ENCODE data around the gene PAK1IP1. TPM values are rescaled to one million over a fixed set of nuclear protein-coding genes. Genes with fewer than 3 reads are reported as not detected.
"Not testable (repeated sequence)": the region's sequence is repeated elsewhere in the genome, so short reads cannot be mapped to it uniquely, and the experiment has no call there.

The PAK1IP1 gene
- total RNA-seq, 1 experiment from 2014 or later = 142 TPM

DNA sequence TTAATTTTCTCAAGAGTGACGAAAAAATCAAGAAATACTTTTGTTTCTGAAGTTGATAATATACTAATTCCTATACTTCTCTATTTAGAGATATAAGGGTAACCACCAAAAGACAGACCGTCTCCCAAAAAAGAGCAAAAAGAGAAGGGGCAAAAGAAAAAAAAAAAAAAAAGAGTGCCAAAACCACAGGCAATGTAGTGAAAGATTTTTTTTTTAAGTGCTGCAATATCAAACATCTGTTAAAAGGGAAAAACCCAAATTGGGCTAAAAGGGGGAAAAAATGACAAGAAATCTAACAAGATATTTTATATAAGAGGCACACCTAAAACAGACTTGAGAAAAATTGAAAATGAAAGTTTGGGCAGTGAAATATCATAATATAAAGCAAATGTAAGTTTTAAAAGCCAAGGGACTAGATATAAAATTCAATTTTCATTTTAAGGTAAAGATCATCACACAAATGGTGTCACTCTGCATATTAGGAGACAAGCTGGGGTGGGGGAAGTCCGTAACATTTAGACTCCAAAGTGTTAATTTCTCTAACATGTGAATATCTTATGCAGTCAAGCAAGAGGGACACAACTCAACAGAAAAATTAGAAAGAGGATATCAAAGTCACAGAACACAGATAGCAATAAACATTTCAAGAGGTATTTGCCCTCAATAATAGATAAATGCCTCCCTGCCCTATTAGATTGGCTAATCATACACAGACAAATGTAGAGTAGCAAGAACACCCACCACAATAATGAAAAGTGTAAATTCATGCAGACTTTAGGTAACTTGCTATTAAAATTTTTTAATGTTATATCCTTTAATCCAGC is 9.5 kb upstream of the PAK1IP1 start:
- no peak for DNase-seq
- Histone ChIP-seq H3K36me3 (no peaks in the 10 kb centered on the region), H3K9me3 (no peaks in the 10 kb centered on the region), H3K4me3 (no peak overlapping the region), H3K27me3 (peaks cover 39% of the 10 kb centered on the region)

DNA sequence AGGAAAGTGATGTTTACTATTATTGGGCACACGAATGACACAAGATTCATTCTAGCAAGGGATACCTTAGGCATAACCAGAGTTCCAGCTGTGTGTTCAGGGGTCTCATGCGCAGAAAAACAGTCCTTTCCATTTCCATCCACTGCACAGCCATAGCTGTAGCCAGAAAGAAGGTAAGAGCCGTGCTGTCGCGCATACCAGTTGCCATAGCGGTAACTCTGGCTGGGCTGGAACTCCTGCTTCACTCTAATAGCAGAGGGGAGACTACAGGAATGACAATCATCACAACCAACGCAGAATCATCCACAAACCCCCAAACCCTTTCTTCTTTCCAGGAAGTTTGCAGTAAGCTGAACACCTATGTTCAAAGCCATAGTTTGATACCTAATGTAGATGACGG is 7.9 kb upstream of the PAK1IP1 start:
- Histone ChIP-seq H3K4me3 (no peak overlapping the region), H3K36me3 (no peaks in the 10 kb centered on the region), H3K9me3 (no peaks in the 10 kb centered on the region), H3K27me3 (peaks cover 39% of the 10 kb centered on the region)
- DNase-seq = no peak

- H3K9me3 ChIP-seq = no peaks in the 10 kb centered on the region
- DNase-seq = no peak
- H3K27me3 ChIP-seq = peaks cover 39% of the 10 kb centered on the region
- no peak overlapping the region for H3K4me3 ChIP-seq
- H3K36me3 ChIP-seq = no peaks in the 10 kb centered on the region
Observed at GRCh38 chr6:10687582-10687981, 7.2 kb upstream of the PAK1IP1 start.

- peaks cover 23% of the 10 kb centered on the region for H3K27me3 ChIP-seq
- H3K36me3 ChIP-seq = peaks cover 3% of the 10 kb centered on the region; the same call in 1 of the 2 replicates
- no peak overlapping the region for H3K4me3 ChIP-seq
- H3K9me3 ChIP-seq = no peaks in the 10 kb centered on the region
- DNase-seq = no peak
Observed at GRCh38 chr6:10690651-10691445, 3.9 kb upstream of the PAK1IP1 start.

DNA sequence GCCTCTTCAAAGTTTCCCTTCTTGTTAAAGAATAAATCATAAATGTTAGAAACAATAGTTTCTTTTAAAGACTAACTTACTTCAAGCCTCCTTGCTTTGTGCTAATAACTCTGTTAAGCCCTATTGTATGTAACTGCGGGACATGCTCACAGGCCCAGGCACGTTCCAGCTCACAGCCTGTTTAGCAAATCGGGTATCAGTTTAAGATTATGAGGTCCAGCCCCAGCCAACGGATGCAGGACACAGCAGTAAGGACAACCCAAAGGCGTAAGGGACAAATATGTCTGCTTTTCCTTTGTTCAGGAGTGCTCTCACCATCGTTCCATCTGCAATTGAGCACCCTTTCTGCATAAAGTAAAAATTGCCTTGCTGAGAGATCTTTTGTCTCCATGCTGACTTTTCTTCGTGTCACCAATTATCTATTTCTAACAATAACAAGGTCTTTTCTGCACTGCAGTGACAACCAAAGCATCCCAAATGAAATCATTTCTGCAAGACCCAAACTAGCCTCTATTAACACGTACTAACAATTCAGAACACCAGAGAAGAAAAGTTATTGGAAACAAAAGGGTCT is 1.7 kb upstream of the PAK1IP1 start:
- no peaks in the 10 kb centered on the region for H3K9me3 ChIP-seq
- H3K4me3 ChIP-seq = peak overlapping the region; percentile 89
- H3K27me3 ChIP-seq = peaks cover 4% of the 10 kb centered on the region; the same call in 1 of the 2 replicates
- DNase-seq = no peak
- H3K36me3 ChIP-seq = peaks cover 24% of the 10 kb centered on the region

DNA sequence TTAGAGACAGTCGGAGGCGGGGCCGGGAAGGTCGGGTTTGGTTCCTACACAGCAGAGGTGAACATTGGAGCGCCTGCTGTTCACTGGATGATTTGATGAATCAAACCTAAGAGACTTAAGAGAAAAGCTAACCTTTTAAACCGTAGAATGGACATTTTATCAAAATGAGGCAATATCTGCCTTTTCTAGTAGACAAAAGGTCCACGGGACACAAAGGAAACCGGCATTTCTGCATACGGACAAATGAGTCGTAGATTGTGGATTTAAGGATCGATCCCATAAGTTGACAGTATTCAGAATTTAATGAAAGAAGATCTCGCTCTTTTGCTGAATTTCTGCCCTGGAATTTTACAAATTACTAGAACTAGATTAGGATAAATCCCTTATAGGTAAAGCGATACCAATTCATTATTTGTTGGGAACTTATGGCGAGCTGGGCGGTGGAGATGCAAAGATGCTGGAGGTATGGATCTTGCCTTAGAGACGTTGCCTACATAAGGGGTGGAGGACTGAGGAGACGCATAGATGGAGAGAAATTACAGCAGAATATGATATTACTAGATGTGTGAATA is 400 bp downstream of the PAK1IP1 start:
- Histone ChIP-seq H3K9me3 (no peaks in the 10 kb centered on the region), H3K4me3 (peak overlapping the region; percentile 89), H3K27me3 (no peaks in the 10 kb centered on the region), H3K36me3 (peaks cover 42% of the 10 kb centered on the region)
- DNase-seq = no peak

GRCh38 chr6:10696655-10697054 is 1.9 kb downstream of the PAK1IP1 start:
- no peaks in the 10 kb centered on the region for H3K9me3 ChIP-seq

GRCh38 chr6:10713962-10714361 is 19.2 kb downstream of the PAK1IP1 start:
- Histone ChIP-seq H3K4me3 (no peak overlapping the region), H3K36me3 (peaks cover 19% of the 10 kb centered on the region), H3K9me3 (peaks cover 4% of the 10 kb centered on the region; the same call in 1 of the 2 replicates), H3K27me3 (no peaks in the 10 kb centered on the region)
- no peak for DNase-seq

More at GRCh38 chr6:10696655-10697054, 1.9 kb downstream of the PAK1IP1 start:
- H3K36me3 ChIP-seq = peaks cover 57% of the 10 kb centered on the region
- peak overlapping the region; percentile 89 for H3K4me3 ChIP-seq
- DNase-seq = no peak
- H3K27me3 ChIP-seq = no peaks in the 10 kb centered on the region

- peaks cover 11% of the 10 kb centered on the region for H3K9me3 ChIP-seq
- peak; percentile 38 for DNase-seq
- H3K4me3 ChIP-seq = peak overlapping the region; percentile 43
- H3K27me3 ChIP-seq = no peaks in the 10 kb centered on the region
- peaks cover 4% of the 10 kb centered on the region for H3K36me3 ChIP-seq
Observed at GRCh38 chr6:10719296-10719963, 24.7 kb downstream of the PAK1IP1 start.

DNA sequence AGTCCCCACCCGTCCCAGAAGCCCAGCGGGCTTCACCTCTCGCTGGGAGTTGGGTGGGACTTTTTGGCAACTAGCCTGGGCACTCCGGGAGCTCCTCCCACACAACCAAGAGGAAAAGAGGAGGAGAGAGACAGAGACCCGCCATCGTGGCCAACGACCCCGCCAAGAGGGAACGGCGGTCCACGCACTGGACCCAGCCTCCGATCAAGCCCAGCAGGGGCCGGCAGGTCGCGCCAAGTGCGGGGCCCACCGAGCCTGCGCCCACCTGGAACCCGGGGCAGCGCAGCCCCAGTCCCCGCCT is 25.1 kb downstream of the PAK1IP1 start:
- no peaks in the 10 kb centered on the region for H3K27me3 ChIP-seq
- peaks cover 9% of the 10 kb centered on the region for H3K36me3 ChIP-seq
- H3K9me3 ChIP-seq = peaks cover 11% of the 10 kb centered on the region
- DNase-seq = no peak
- H3K4me3 ChIP-seq = peak overlapping the region; percentile 43

DNA sequence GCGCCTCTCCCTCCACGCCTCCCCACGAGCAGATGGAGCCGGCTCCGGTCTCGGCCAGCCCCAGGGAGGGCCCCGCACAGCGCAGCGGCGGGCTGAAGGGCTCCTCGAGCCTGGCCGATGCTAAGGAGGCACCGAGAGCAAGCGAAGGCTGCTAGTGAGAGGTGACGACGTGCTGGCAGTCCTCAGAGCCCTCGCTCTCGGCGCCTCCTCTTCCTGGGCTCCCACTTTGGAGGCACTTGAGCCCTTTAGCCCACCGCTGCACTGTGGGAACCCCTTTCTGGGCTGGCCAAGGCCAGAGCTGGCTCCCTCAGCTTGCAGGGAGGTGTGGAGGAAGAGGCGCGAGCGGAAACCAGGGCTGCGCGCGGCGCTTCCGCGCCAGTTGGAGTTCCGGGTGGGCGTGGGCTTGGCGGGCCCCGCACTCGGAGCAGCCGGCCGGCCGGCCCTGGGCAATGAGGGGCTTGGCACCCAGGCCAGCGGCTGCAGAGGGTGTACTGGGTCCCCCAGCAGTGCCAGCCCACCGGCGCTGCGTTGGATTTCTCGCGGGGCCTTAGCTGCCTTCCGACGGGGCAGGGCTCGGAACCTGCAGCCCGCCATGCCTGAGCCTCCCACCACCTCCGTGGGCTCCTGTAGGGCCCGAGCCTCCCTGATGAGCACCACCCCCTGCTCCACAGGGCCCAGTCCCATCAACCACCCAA is 25.6 kb downstream of the PAK1IP1 start:
- Histone ChIP-seq H3K27me3 (no peaks in the 10 kb centered on the region), H3K9me3 (peaks cover 11% of the 10 kb centered on the region), H3K36me3 (peaks cover 11% of the 10 kb centered on the region), H3K4me3 (peak overlapping the region; percentile 43)
- peak; percentile 50 for DNase-seq

GRCh38 chr6:10720960-10721849 is 26.4 kb downstream of the PAK1IP1 start:
- H3K27me3 ChIP-seq, DNase-seq: not testable (repeated sequence)
- H3K9me3 ChIP-seq = peaks cover 11% of the 10 kb centered on the region
- H3K4me3 ChIP-seq = peak overlapping the region; percentile 43
- peaks cover 19% of the 10 kb centered on the region for H3K36me3 ChIP-seq

DNA sequence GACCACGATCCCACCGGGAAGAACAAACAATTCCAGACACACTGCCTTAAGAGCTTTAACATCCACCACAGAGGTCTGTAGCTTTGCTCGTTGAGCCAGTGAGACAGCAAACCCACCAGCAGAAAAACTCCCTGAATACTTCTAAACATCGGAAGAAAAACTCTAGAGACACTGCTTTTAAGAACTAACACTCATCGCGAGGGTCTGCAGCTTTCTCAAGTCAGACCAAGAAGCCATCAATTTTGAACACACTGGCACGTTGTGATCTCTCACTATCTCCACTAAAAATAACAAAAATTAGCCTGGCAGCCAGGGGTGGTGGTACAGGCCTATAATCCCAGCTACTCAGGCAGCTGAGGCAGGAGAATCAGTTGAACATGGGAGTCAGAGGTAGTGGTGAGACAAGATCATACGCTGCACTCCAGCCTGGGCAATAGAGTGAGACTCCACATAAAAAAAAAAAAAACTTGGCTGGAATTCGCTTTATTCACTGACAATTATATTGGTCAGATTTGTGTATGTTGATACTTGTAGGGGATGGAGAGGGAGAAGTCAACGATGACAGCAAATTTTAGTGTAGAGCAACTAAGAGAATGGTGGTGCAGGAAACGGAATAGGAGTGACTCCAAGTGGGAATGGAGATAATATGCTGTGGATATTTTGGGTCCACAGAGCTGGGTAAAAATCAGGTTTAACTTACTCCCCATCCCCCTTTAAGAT is 27.2 kb downstream of the PAK1IP1 start:
- no peak for DNase-seq
- Histone ChIP-seq H3K9me3 (peaks cover 11% of the 10 kb centered on the region), H3K27me3 (no peaks in the 10 kb centered on the region), H3K36me3 (peaks cover 25% of the 10 kb centered on the region), H3K4me3 (peak overlapping the region; percentile 81)

- DNase-seq = no peak
- peaks cover 11% of the 10 kb centered on the region for H3K9me3 ChIP-seq
- no peaks in the 10 kb centered on the region for H3K27me3 ChIP-seq
- H3K4me3 ChIP-seq = peak overlapping the region; percentile 81
- H3K36me3 ChIP-seq = peaks cover 30% of the 10 kb centered on the region
Observed at GRCh38 chr6:10722570-10722819, 27.7 kb downstream of the PAK1IP1 start.
